DND-41 (cell line): ENCODE data around the gene THOC1.

Experiments
- ATAC-seq: fragments of 200-7000 bp; cut with Tn5 transposase; 3 replicates; pipeline ENCODE4 v1.9.1; 2021; ENCODE audit warnings: low read depth; ENCODE audit not compliant: insufficient read depth
- DNase-seq: peaks from one replicate; pipeline ENCODE4 v3.0.0-alpha.2; 2020
- H2AFZ ChIP-seq: 2 replicates; pipeline ENCODE4 v1.6.0; 2012; ENCODE audit warnings: low read depth, low read length
- H3K27ac ChIP-seq: 2 replicates; pipeline ENCODE4 v1.5.1; 2012; ENCODE audit warnings: low read length, inconsistent platforms
- H3K27me3 ChIP-seq: fragments of 200-600 bp; sonication (generic); 2 replicates; pipeline ENCODE4 v1.6.0; 2012; ENCODE audit warnings: low read length, mild to moderate bottlenecking, inconsistent platforms; ENCODE audit not compliant: insufficient read depth, poor library complexity
- H3K36me3 ChIP-seq: 2 replicates; pipeline ENCODE4 v1.5.1; 2012; ENCODE audit warnings: low read length, inconsistent platforms; ENCODE audit not compliant: insufficient read depth
- H3K4me1 ChIP-seq: 2 replicates; pipeline ENCODE4 v1.5.1; 2012; ENCODE audit warnings: mild to moderate bottlenecking, low read length; ENCODE audit not compliant: insufficient read depth
- H3K4me2 ChIP-seq: 2 replicates; pipeline ENCODE4 v1.6.0; 2012; ENCODE audit warnings: mild to moderate bottlenecking, moderate library complexity, low read length, inconsistent platforms; ENCODE audit not compliant: insufficient read depth
- H3K4me3 ChIP-seq, 2 experiments: fragments of 200-600 bp in 1 of 2; shearing (Covaris generic) in 1 of 2; 2 replicates each; pipeline ENCODE4 v1.5.1; 2012 to 2016; ENCODE audit warnings: inconsistent platforms in 2 of 2, low read length in 2 of 2, mild to moderate bottlenecking in 2 of 2, low read depth in 1 of 2, moderate library complexity in 1 of 2
- H3K79me2 ChIP-seq: 2 replicates; pipeline ENCODE4 v1.6.0; 2012; ENCODE audit warnings: low read length, inconsistent platforms; ENCODE audit not compliant: insufficient read depth
- H3K9ac ChIP-seq: 2 replicates; pipeline ENCODE4 v1.6.0; 2012; ENCODE audit warnings: low read depth, mild to moderate bottlenecking, inconsistent platforms, low read length, moderate library complexity
- H3K9me3 ChIP-seq: 2 replicates; pipeline ENCODE4 v1.5.1; 2012; ENCODE audit warnings: low read length, moderate library complexity, mild to moderate bottlenecking, inconsistent platforms; ENCODE audit not compliant: insufficient read depth, severe bottlenecking
- H4K20me1 ChIP-seq: 2 replicates; pipeline ENCODE4 v1.6.0; 2012; ENCODE audit warnings: low read length; ENCODE audit not compliant: insufficient read depth
- EZH2 ChIP-seq: IDR thresholded peaks from 3 replicates; pipeline ENCODE4 v1.6.1; 2012; ENCODE audit warnings: borderline replicate concordance, low read depth, mild to moderate bottlenecking, moderate library complexity, low read length, inconsistent platforms; ENCODE audit not compliant: severe bottlenecking
- TF ChIP-seq, protein P1 (sequence below): IDR thresholded peaks from 2 replicates; pipeline ENCODE4 v1.5.1; 2012; ENCODE audit warnings: borderline replicate concordance, low read length, moderate library complexity, mild to moderate bottlenecking; ENCODE audit not compliant: poor library complexity, severe bottlenecking; ENCODE audit errors: extremely low read depth

The THOC1 gene

DNA sequence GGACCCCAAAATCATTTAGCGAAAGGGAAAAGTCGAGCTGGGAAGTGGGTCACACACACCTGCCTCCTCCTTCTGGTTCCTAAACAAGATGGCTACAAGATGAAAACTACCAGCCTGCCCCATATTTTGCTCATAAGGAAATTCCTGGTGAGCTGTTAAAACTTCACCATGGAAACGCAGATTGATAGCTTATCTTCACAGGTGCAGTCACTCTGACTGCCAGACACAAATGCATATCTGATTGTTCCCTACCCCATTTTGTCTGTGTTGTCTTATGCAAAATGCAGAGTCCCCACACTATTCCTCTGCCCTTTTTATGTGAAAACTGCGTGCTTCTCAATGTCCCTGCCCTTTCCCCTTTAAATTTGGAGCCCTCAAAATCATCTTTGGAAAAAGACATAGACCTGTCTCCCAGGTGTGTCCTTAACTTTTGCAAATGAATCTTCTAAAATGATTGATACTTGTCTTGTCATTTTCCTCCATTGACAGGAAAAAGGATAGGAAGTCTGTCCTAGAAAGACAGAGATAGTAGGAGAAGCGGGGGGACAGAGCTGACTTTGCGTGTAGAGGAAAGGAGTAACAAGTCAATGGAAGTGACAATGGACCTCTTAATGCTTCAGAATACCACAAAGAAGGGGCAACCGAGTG, 38.9 kb upstream of the THOC1 start:
- Histone ChIP-seq H3K4me1 (no peaks in the 10 kb centered on the region), H2AFZ (no peak overlapping the region), H3K27me3 (peaks cover 8% of the 10 kb centered on the region), H3K36me3 (no peaks in the 10 kb centered on the region), H3K9ac (no peak overlapping the region), H3K79me2 (no peaks in the 10 kb centered on the region), H3K4me2 (no peak overlapping the region), H3K9me3 (no peaks in the 10 kb centered on the region), H3K27ac (no peak overlapping the region), H4K20me1 (no peaks in the 10 kb centered on the region), H3K4me3 (no peak overlapping the region)
- TF ChIP-seq, protein P1, sequence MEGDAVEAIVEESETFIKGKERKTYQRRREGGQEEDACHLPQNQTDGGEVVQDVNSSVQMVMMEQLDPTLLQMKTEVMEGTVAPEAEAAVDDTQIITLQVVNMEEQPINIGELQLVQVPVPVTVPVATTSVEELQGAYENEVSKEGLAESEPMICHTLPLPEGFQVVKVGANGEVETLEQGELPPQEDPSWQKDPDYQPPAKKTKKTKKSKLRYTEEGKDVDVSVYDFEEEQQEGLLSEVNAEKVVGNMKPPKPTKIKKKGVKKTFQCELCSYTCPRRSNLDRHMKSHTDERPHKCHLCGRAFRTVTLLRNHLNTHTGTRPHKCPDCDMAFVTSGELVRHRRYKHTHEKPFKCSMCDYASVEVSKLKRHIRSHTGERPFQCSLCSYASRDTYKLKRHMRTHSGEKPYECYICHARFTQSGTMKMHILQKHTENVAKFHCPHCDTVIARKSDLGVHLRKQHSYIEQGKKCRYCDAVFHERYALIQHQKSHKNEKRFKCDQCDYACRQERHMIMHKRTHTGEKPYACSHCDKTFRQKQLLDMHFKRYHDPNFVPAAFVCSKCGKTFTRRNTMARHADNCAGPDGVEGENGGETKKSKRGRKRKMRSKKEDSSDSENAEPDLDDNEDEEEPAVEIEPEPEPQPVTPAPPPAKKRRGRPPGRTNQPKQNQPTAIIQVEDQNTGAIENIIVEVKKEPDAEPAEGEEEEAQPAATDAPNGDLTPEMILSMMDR, result no peak
- TF ChIP-seq EZH2, result no peak
- DNase-seq (no peak), ATAC-seq (no peak)

DNA sequence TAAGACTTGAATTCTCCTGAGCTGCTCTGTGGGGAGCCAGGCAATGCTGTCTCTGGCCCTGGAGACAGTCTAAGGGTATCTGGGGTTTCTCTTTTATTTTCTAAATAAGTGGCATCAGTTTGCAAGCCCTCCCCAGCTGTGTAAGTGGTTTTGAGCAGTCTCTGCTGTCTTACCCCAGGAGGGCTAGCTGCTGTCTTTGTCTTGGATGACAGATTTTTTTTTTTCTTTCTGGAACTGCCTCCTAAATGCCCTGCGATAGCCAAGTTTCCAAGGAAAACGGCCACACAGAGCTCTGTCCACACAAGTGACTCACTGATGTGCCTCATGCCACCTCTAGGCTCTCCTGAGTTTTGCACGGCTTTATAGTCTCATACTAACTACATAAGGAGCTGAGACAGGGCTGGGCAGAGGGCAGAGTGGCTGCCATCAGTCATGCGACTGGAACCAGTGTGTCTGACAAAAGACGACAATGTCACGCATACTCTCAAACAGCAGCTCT, 37.2 kb upstream of the THOC1 start:
- Histone ChIP-seq H2AFZ (no peak overlapping the region), H3K9me3 (no peaks in the 10 kb centered on the region), H3K79me2 (no peaks in the 10 kb centered on the region), H3K4me2 (no peak overlapping the region), H3K36me3 (no peaks in the 10 kb centered on the region), H3K27ac (no peak overlapping the region), H3K27me3 (peaks cover 8% of the 10 kb centered on the region), H3K4me1 (no peaks in the 10 kb centered on the region), H4K20me1 (no peaks in the 10 kb centered on the region), H3K4me3 (no peak overlapping the region), H3K9ac (no peak overlapping the region)
- TF ChIP-seq, protein P1, result no peak
- no peak for TF ChIP-seq EZH2
- DNase-seq (no peak), ATAC-seq (no peak)

DNA sequence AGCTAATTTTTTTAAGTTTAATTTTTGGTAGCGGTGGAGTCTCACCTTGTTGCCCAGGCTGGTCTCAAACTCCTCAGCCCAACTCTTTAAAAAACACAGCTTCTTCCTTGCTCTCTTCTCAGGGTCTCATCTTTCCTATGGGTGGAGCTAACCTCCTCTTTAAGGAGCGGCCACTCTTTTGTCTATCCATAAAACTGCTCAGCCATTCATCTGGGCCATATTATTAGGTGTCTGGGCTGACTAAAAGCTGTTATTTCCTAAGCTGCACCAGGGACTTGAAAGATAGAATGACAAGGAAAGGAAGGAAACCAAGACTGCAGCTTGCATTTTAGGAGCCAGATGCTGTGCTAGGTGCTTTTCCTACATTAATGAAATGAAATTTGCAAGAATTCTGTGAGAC, 35.8 kb upstream of the THOC1 start:
- TF ChIP-seq, protein P1, result no peak
- TF ChIP-seq EZH2, result no peak

More for the DNA sequence above, 35.8 kb upstream of the THOC1 start:
- no peaks in the 10 kb centered on the region for H3K4me1 ChIP-seq
- H3K27ac ChIP-seq, result no peak overlapping the region
- H3K79me2 ChIP-seq, result no peaks in the 10 kb centered on the region
- peaks cover 8% of the 10 kb centered on the region for H3K27me3 ChIP-seq
- H2AFZ ChIP-seq, result no peak overlapping the region
- no peak for DNase-seq
- no peak overlapping the region for H3K4me3 ChIP-seq
- no peaks in the 10 kb centered on the region for H4K20me1 ChIP-seq
- H3K9me3 ChIP-seq, result no peaks in the 10 kb centered on the region
- H3K36me3 ChIP-seq, result no peaks in the 10 kb centered on the region
- H3K4me2 ChIP-seq, result no peak overlapping the region
- H3K9ac ChIP-seq, result no peak overlapping the region
- ATAC-seq, result no peak
